Progenitor cell of endocrine pancreas (in vitro differentiated cells): Measurements from ENCODE around the gene LRRC15. TPM values are rescaled to one million over a fixed set of nuclear protein-coding genes. Genes with fewer than 3 reads are reported as not detected.

Experiments used
- DNase-seq: peaks from one replicate; pipeline ENCODE4 v3.0.0; 2021; ENCODE audit warnings: low spot score; ENCODE audit not compliant: unreplicated experiment
- H3K27ac Mint-ChIP-seq: 2 replicates; pipeline ENCODE4 v1.8.0; 2021; ENCODE audit warnings: mild to moderate bottlenecking, moderate library complexity, mixed read lengths
- H3K27me3 Mint-ChIP-seq: 2 replicates; pipeline ENCODE4 v1.8.0; 2021; ENCODE audit warnings: mixed read lengths
- H3K36me3 Mint-ChIP-seq: 2 replicates; pipeline ENCODE4 v1.8.0; 2022; ENCODE audit warnings: mixed read lengths; ENCODE audit not compliant: insufficient read depth
- H3K4me1 Mint-ChIP-seq: 2 replicates; pipeline ENCODE4 v1.8.0; 2021; ENCODE audit warnings: low read depth, mixed read lengths
- H3K4me3 Mint-ChIP-seq: 2 replicates; pipeline ENCODE4 v1.8.0; 2021; ENCODE audit warnings: low read depth, mild to moderate bottlenecking, moderate library complexity, mixed read lengths
- H3K9me3 Mint-ChIP-seq: 2 replicates; pipeline ENCODE4 v1.8.0; 2021; ENCODE audit warnings: low read depth, mixed read lengths
- CTCF ChIP-seq: fragments of 200-600 bp; sonication (generic); IDR thresholded peaks from one replicate; pipeline ENCODE4 v1.5.0; 2021; ENCODE audit warnings: antibody characterized with exemption, mild to moderate bottlenecking; ENCODE audit not compliant: unreplicated experiment
- total RNA-seq: library from RNA; stranded (reverse); gene quantifications from 2 replicates; pipeline ENCODE4 v1.2.1, GENCODE V29; 2021

LRRC15 gene
- total RNA-seq, 1 donor from 2014 or later = not detected

GRCh38 chr3:194350726-194351071 is 18.8 kb downstream of the LRRC15 start:
- Mint-ChIP-seq H3K27me3 (peaks cover 6% of the 10 kb centered on the region), H3K4me3 (no peak overlapping the region), H3K27ac (no peak overlapping the region), H3K4me1 (no peaks in the 10 kb centered on the region), H3K36me3 (no peaks in the 10 kb centered on the region), H3K9me3 (no peaks in the 10 kb centered on the region)
- no peak for DNase-seq
- TF ChIP-seq CTCF = no peak

GRCh38 chr3:194348354-194348753 is 21.2 kb downstream of the LRRC15 start:
- no peaks in the 10 kb centered on the region for H3K4me1 Mint-ChIP-seq
- TF ChIP-seq CTCF = no peak
- H3K9me3 Mint-ChIP-seq = no peaks in the 10 kb centered on the region

GRCh38 chr3:194346621-194347020 is 22.9 kb downstream of the LRRC15 start:
- DNase-seq = no peak
- no peak for TF ChIP-seq CTCF
- Mint-ChIP-seq H3K27ac (no peak overlapping the region), H3K36me3 (no peaks in the 10 kb centered on the region), H3K4me3 (no peak overlapping the region), H3K9me3 (no peaks in the 10 kb centered on the region), H3K27me3 (peaks cover 18% of the 10 kb centered on the region), H3K4me1 (no peaks in the 10 kb centered on the region)

More at GRCh38 chr3:194348354-194348753, 21.2 kb downstream of the LRRC15 start:
- Mint-ChIP-seq H3K27ac (no peak overlapping the region), H3K4me3 (no peak overlapping the region), H3K27me3 (peaks cover 7% of the 10 kb centered on the region), H3K36me3 (no peaks in the 10 kb centered on the region)
- no peak for DNase-seq

GRCh38 chr3:194346035-194346434 is 23.5 kb downstream of the LRRC15 start:
- H3K27me3 Mint-ChIP-seq = peaks cover 23% of the 10 kb centered on the region
- no peaks in the 10 kb centered on the region for H3K9me3 Mint-ChIP-seq
- H3K36me3 Mint-ChIP-seq = no peaks in the 10 kb centered on the region
- no peaks in the 10 kb centered on the region for H3K4me1 Mint-ChIP-seq
- no peak overlapping the region for H3K27ac Mint-ChIP-seq
- H3K4me3 Mint-ChIP-seq = no peak overlapping the region
- no peak for TF ChIP-seq CTCF
- DNase-seq = no peak

GRCh38 chr3:194344012-194344411 is 25.5 kb downstream of the LRRC15 start:
- no peak overlapping the region for H3K27ac Mint-ChIP-seq
- DNase-seq = peak; percentile 73
- H3K36me3 Mint-ChIP-seq = no peaks in the 10 kb centered on the region
- no peak overlapping the region for H3K4me3 Mint-ChIP-seq
- TF ChIP-seq CTCF = peak; percentile 98
- H3K9me3 Mint-ChIP-seq = no peaks in the 10 kb centered on the region
- H3K27me3 Mint-ChIP-seq = peaks cover 23% of the 10 kb centered on the region
- peaks cover 15% of the 10 kb centered on the region for H3K4me1 Mint-ChIP-seq
